ENCODE measurements around the gene VTI1A. TPM values are rescaled to one million over a fixed set of nuclear protein-coding genes. Genes with fewer than 3 reads are reported as not detected.
A peak's percentile ranks its signal among the peaks of the same experiment; 100 is the strongest.
"Not testable (repeated sequence)": the region's sequence is repeated elsewhere in the genome, so short reads cannot be mapped to it uniquely, and the experiment has no call there.

Gene VTI1A
- total RNA-seq, 6 donors from 2014 or later: 29.5 to 247 (median 43.0) TPM

GRCh38 chr10:112461029-112461887, 14.2 kb downstream of the VTI1A start:
- H3K27me3 ChIP-seq: no peaks in the 10 kb centered on the region
- H3K4me3 ChIP-seq: no peak overlapping the region
- WGBS, 2 donors: 96 to 99% methylated on average over 4 of the region's 4 CpGs
- H3K4me1 ChIP-seq: no peaks in the 10 kb centered on the region
- H3K27ac ChIP-seq: no peak overlapping the region
- TF ChIP-seq POLR2AphosphoS5 (IDR thresholded peaks at IDR 0.05) (no peak), EP300 (IDR thresholded peaks at IDR 0.05) (no peak), POLR2A (IDR thresholded peaks at IDR 0.05) (no peak)
- TF ChIP-seq, protein P1, sequence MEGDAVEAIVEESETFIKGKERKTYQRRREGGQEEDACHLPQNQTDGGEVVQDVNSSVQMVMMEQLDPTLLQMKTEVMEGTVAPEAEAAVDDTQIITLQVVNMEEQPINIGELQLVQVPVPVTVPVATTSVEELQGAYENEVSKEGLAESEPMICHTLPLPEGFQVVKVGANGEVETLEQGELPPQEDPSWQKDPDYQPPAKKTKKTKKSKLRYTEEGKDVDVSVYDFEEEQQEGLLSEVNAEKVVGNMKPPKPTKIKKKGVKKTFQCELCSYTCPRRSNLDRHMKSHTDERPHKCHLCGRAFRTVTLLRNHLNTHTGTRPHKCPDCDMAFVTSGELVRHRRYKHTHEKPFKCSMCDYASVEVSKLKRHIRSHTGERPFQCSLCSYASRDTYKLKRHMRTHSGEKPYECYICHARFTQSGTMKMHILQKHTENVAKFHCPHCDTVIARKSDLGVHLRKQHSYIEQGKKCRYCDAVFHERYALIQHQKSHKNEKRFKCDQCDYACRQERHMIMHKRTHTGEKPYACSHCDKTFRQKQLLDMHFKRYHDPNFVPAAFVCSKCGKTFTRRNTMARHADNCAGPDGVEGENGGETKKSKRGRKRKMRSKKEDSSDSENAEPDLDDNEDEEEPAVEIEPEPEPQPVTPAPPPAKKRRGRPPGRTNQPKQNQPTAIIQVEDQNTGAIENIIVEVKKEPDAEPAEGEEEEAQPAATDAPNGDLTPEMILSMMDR (IDR thresholded peaks at IDR 0.05): no peak
- ATAC-seq (ENCODE audit: low FRiP score in 2 of 2): no peak
- no peak for DNase-seq
- peaks cover 4 to 41% (median 20%) of the 10 kb centered on the region in 4 donors for H3K36me3 ChIP-seq
- no peaks in the 10 kb centered on the region for H3K9me3 ChIP-seq

GRCh38 chr10:112464074-112464473, 17.1 kb downstream of the VTI1A start:
- H3K9me3 ChIP-seq; ATAC-seq (ENCODE audit: low FRiP score in 2 of 2); H3K27me3 ChIP-seq; H3K4me1 ChIP-seq; H3K4me3 ChIP-seq; H3K27ac ChIP-seq: not testable (repeated sequence)
- DNase-seq: peak in 1 of 2 donors; percentile 5
- peaks cover 4 to 54% (median 23%) of the 10 kb centered on the region in 4 donors for H3K36me3 ChIP-seq
- WGBS, 2 donors: 89 to 97% methylated on average over 5 of the region's 5 CpGs

DNA sequence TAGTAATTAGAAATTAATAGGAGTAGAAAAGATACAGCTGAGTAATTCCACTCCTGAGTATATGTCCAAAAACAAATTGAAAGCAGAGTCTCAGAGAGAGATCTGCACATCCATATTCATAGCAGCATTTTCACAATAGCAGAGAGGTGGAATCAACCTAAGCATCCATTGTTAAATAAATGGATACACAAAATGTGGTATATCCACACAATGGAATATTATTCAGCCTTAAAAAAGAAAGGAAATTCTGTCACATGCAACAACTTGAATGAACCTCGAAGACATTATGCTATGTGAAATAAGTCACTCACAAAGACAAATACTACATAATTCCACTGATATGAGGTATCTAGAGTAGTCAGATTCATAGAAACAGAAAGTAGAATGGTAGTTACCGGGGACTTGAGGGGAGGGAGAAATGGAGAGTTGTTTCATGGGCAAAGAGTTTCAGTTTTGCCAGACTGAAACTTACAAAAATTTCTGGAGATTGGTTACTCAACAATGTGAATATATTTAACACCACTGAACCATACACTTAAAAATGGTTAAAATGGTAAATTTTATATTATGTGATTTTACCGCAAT, 18.4 kb downstream of the VTI1A start:
- TF ChIP-seq, protein P1 (IDR thresholded peaks at IDR 0.05): no peak
- TF ChIP-seq POLR2AphosphoS5 (IDR thresholded peaks at IDR 0.05) (no peak), EP300 (IDR thresholded peaks at IDR 0.05) (no peak), POLR2A (IDR thresholded peaks at IDR 0.05) (no peak)
- whole genome bisulfite sequencing, 2 donors: 93 to 96% methylated on average over 3 of the region's 3 CpGs
- H3K27me3 ChIP-seq: no peaks in the 10 kb centered on the region

DNA sequence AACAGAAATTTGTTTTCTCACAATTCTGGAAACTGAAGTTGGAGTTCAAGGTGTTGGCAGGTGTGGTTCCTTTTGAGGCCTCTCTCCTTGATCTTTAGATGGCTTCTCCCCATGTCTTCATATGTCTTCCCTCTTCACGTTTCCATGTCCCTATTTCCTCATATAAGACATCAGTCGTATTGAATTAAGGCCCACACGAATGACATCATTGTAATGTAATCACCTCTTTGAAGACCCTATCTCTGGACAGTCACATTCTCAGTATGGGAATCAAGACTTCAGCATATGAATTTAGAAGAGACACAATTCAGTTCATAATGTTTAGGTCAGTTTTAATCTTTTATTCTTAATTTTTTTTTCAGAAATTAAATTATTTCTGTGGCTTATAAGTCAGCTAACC, 19.8 kb downstream of the VTI1A start:
- DNase-seq (no peak), ATAC-seq (ENCODE audit: low FRiP score in 2 of 2) (no peak)
- Histone ChIP-seq H3K27ac (no peak overlapping the region), H3K4me1 (no peaks in the 10 kb centered on the region), H3K36me3 (peaks cover 4 to 42% (median 18%) of the 10 kb centered on the region in 4 donors), H3K4me3 (no peak overlapping the region), H3K9me3 (no peaks in the 10 kb centered on the region), H3K27me3 (no peaks in the 10 kb centered on the region)
- TF ChIP-seq EP300 (IDR thresholded peaks at IDR 0.05) (no peak), POLR2AphosphoS5 (IDR thresholded peaks at IDR 0.05) (no peak), POLR2A (IDR thresholded peaks at IDR 0.05) (no peak)
- TF ChIP-seq, protein P1 (IDR thresholded peaks at IDR 0.05): no peak
- WGBS, 2 donors: 88 to 90% methylated on average over 3 of the region's 3 CpGs

More for the DNA sequence above, 18.4 kb downstream of the VTI1A start:
- DNase-seq (no peak), ATAC-seq (ENCODE audit: low FRiP score in 2 of 2) (no peak)
- Histone ChIP-seq H3K27ac (no peak overlapping the region), H3K9me3 (no peaks in the 10 kb centered on the region), H3K4me3 (no peak overlapping the region), H3K4me1 (no peaks in the 10 kb centered on the region), H3K36me3 (peaks cover 4 to 54% (median 23%) of the 10 kb centered on the region in 4 donors)

GRCh38 chr10:112467541-112468075, 20.6 kb downstream of the VTI1A start:
- H3K4me3 ChIP-seq: no peak overlapping the region
- no peaks in the 10 kb centered on the region for H3K9me3 ChIP-seq
- no peak for DNase-seq
- peaks cover 4 to 37% (median 15%) of the 10 kb centered on the region in 4 donors for H3K36me3 ChIP-seq
- ATAC-seq (ENCODE audit: low FRiP score in 2 of 2): no peak
- no peaks in the 10 kb centered on the region for H3K27me3 ChIP-seq
- H3K4me1 ChIP-seq: no peaks in the 10 kb centered on the region
- WGBS, 2 donors: 86 to 96% methylated on average over 1 of the region's 1 CpG
- no peak overlapping the region for H3K27ac ChIP-seq
- no peak for TF ChIP-seq POLR2AphosphoS5 (IDR thresholded peaks at IDR 0.05)
- TF ChIP-seq EP300 (IDR thresholded peaks at IDR 0.05): no peak
- TF ChIP-seq, protein P1 (IDR thresholded peaks at IDR 0.05): no peak
- no peak for TF ChIP-seq POLR2A (IDR thresholded peaks at IDR 0.05)

Measured in upper lobe of left lung (tissue), 6 donors.